HEK293 (cell line): ENCODE data around the gene ASXL1.

Source experiments
- HOXC10 ChIP-seq: sonication (generic); formaldehyde crosslinking; IDR thresholded peaks from 2 replicates; pipeline ENCODE4 v1.8.1; 2023; ENCODE audit warnings: mild to moderate bottlenecking, missing genetic modification reagents
- KLF7 ChIP-seq: fragments of 450-650 bp; formaldehyde crosslinking; IDR thresholded peaks from 2 replicates; pipeline ENCODE4 v1.5.1; 2016; ENCODE audit warnings: missing biosample characterization, missing genetic modification characterization, borderline replicate concordance
- PRDM2 ChIP-seq: fragments of 450-650 bp; formaldehyde crosslinking; IDR thresholded peaks from 2 replicates; pipeline ENCODE4 v1.5.1; 2016; ENCODE audit warnings: missing biosample characterization, missing genetic modification characterization, borderline replicate concordance
- ZBTB10 ChIP-seq: fragments of 450-650 bp; formaldehyde crosslinking; IDR thresholded peaks from 2 replicates; pipeline ENCODE4 v1.5.1; 2016; ENCODE audit warnings: missing biosample characterization, missing genetic modification characterization
- ZFP69B ChIP-seq: fragments of 450-650 bp; formaldehyde crosslinking; IDR thresholded peaks from 2 replicates; pipeline ENCODE4 v1.5.1; 2016; ENCODE audit warnings: missing biosample characterization, missing genetic modification characterization
- ZIC2 ChIP-seq: fragments of 450-650 bp; formaldehyde crosslinking; IDR thresholded peaks from 2 replicates; pipeline ENCODE4 v1.5.1; 2016; ENCODE audit warnings: missing biosample characterization, missing genetic modification characterization
- ZNF16 ChIP-seq: fragments of 450-650 bp; formaldehyde crosslinking; IDR thresholded peaks from 2 replicates; pipeline ENCODE4 v1.5.1; 2016; ENCODE audit warnings: low read depth, missing biosample characterization, missing genetic modification characterization
- ZNF324 ChIP-seq: fragments of 450-650 bp; formaldehyde crosslinking; IDR thresholded peaks from 2 replicates; pipeline ENCODE4 v1.5.1; 2016; ENCODE audit warnings: missing biosample characterization, missing genetic modification characterization
- ZNF398 ChIP-seq: fragments of 450-650 bp; formaldehyde crosslinking; IDR thresholded peaks from 2 replicates; pipeline ENCODE4 v1.5.1; 2017; ENCODE audit warnings: missing biosample characterization, missing genetic modification characterization
- ZNF621 ChIP-seq: fragments of 450-650 bp; formaldehyde crosslinking; IDR thresholded peaks from 2 replicates; pipeline ENCODE4 v1.5.1; 2017; ENCODE audit warnings: missing biosample characterization, missing genetic modification characterization
- ZNF645 ChIP-seq: fragments of 450-650 bp; formaldehyde crosslinking; IDR thresholded peaks from 2 replicates; pipeline ENCODE4; 2016; ENCODE audit warnings: missing biosample characterization, missing genetic modification characterization
- ZNF692 ChIP-seq: fragments of 450-650 bp; formaldehyde crosslinking; IDR thresholded peaks from 2 replicates; pipeline ENCODE4 v1.5.1; 2016; ENCODE audit warnings: missing biosample characterization, missing genetic modification characterization
- ZXDB ChIP-seq: fragments of 450-650 bp; formaldehyde crosslinking; IDR thresholded peaks from 2 replicates; pipeline ENCODE4 v1.5.1; 2016; ENCODE audit warnings: missing biosample characterization, missing genetic modification characterization

Gene ASXL1

GRCh38 chr20:32474967-32475811 lies 117.1 kb downstream of the ASXL1 start (continued):
- peak; percentile 86 for TF ChIP-seq ZNF692
- peak; percentile 67 for TF ChIP-seq ZXDB (tag by site-specific recombination)
- 0 out of 2 replicates have a peak, but pooled peaks have one; percentile 41 for TF ChIP-seq KLF7
- TF ChIP-seq HOXC10 (CRISPR knock-in tag) = no peak
- no peak for TF ChIP-seq ZNF16
- TF ChIP-seq PRDM2 = no peak
- TF ChIP-seq ZNF645 = no peak
- TF ChIP-seq ZIC2 (tag by site-specific recombination) = peak; percentile 88
- no peak for TF ChIP-seq ZNF621
- TF ChIP-seq ZBTB10 = no peak
- TF ChIP-seq ZFP69B = peak; percentile 51; the same call in 1 of the 2 replicates
- TF ChIP-seq ZNF324 (tag by site-specific recombination) = no peak
- peak; percentile 15; the same call in 1 of the 2 replicates for TF ChIP-seq ZNF398 (tag by site-specific recombination)
